Measurements from ENCODE around the gene ACACA. TPM values are rescaled to one million over a fixed set of nuclear protein-coding genes. Genes with fewer than 3 reads are reported as not detected.

Gene ACACA
- total and polyA plus RNA-seq, 9 of the 15 experiments (the other 6 are each of a cell fraction or from before 2014, with no cell fraction given), result 35.9 to 135 (median 88.4) TPM

- Histone ChIP-seq H3K9me1 (ENCODE audit: control insufficient read depth, insufficient read depth, low read length) (no peaks in the 10 kb centered on the region), H3K27ac (ENCODE audit: extremely low read depth, low read depth, low read length) (no peak overlapping the region), H3K4me1 (replicated peaks in 1 of 2; ENCODE audit: control insufficient read depth in 2 of 2, insufficient read depth in 2 of 2, low read length in 2 of 2) (peaks cover 0 to 16% of the 10 kb centered on the region in 2 experiments; a peak in 3 of 5 replicates), H3K9ac (ENCODE audit: insufficient read depth in 1 of 2, low read depth in 2 of 2, low read length in 2 of 2) (no peak overlapping the region), H3K27me3 (ENCODE audit: control insufficient read depth in 2 of 2, insufficient read depth in 2 of 2, low read length in 2 of 2) (no peaks in the 10 kb centered on the region), H4K20me1 (replicated peaks; ENCODE audit: control insufficient read depth, insufficient read depth, low read length) (no peaks in the 10 kb centered on the region), H3K4me2 (ENCODE audit: insufficient read depth, low read length) (no peak overlapping the region), H3K4me3 (no peak overlapping the region), H3K9me3 (replicated peaks; ENCODE audit: control insufficient read depth, insufficient read depth, low read depth, low read length) (no peaks in the 10 kb centered on the region), H3K36me3 (ENCODE audit: control insufficient read depth, insufficient read depth, low read length) (peaks cover 86% of the 10 kb centered on the region), H2AFZ (ENCODE audit: low read depth, low read length) (no peak overlapping the region), H3K79me2 (ENCODE audit: control insufficient read depth, insufficient read depth, low read length) (no peaks in the 10 kb centered on the region)
- 94% methylated on average over 16 of the region's 16 CpGs for WGBS (ENCODE audit: insufficient coverage, low coverage, missing lambda C conversion rate)
- FAIRE-seq (no peak), ATAC-seq (no peak), DNase-seq (ENCODE audit: extremely low read depth in 1 of 4, low spot score in 3 of 4) (no peak)
- CTCF ChIA-PET (ENCODE audit: low intra/inter-chr PET ratio), result no interaction called here
- POLR2A ChIA-PET, result interaction anchor here (0.6 to 0.9 kb wide), 2 partner anchors 10 to 577 kb away, joined by 4 to 5 read pairs; no protein-coding TSS in a partner anchor
- in situ Hi-C loops (cut with MboI), result no loop called here
- no peak for TF ChIP-seq ETV1 (tag; conservative IDR thresholded peaks at IDR 0.05; ENCODE audit: low read depth)
- no peak for TF ChIP-seq KLF6 (CRISPR knock-in tag; IDR thresholded peaks at IDR 0.05; ENCODE audit: borderline replicate concordance)
- TF ChIP-seq, protein P1, sequence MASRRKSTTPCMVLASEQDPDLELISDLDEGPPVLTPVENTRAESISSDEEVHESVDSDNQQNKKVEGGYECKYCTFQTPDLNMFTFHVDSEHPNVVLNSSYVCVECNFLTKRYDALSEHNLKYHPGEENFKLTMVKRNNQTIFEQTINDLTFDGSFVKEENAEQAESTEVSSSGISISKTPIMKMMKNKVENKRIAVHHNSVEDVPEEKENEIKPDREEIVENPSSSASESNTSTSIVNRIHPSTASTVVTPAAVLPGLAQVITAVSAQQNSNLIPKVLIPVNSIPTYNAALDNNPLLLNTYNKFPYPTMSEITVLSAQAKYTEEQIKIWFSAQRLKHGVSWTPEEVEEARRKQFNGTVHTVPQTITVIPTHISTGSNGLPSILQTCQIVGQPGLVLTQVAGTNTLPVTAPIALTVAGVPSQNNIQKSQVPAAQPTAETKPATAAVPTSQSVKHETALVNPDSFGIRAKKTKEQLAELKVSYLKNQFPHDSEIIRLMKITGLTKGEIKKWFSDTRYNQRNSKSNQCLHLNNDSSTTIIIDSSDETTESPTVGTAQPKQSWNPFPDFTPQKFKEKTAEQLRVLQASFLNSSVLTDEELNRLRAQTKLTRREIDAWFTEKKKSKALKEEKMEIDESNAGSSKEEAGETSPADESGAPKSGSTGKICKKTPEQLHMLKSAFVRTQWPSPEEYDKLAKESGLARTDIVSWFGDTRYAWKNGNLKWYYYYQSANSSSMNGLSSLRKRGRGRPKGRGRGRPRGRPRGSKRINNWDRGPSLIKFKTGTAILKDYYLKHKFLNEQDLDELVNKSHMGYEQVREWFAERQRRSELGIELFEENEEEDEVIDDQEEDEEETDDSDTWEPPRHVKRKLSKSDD (conservative IDR thresholded peaks at IDR 0.05; ENCODE audit: low read length), result no peak
- TF ChIP-seq TGIF2 (CRISPR knock-in tag; IDR thresholded peaks at IDR 0.05), result no peak
- no peak for TF ChIP-seq FOS (IDR thresholded peaks at IDR 0.05; ENCODE audit: extremely low read depth, insufficient read length)
- TF ChIP-seq, protein P2, sequence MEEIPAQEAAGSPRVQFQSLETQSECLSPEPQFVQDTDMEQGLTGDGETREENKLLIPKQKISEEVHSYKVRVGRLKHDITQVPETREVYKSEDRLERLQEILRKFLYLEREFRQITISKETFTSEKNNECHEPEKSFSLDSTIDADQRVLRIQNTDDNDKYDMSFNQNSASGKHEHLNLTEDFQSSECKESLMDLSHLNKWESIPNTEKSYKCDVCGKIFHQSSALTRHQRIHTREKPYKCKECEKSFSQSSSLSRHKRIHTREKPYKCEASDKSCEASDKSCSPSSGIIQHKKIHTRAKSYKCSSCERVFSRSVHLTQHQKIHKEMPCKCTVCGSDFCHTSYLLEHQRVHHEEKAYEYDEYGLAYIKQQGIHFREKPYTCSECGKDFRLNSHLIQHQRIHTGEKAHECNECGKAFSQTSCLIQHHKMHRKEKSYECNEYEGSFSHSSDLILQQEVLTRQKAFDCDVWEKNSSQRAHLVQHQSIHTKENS (CRISPR knock-in tag; IDR thresholded peaks at IDR 0.05), result no peak
- TF ChIP-seq ZNF140 (CRISPR knock-in tag; IDR thresholded peaks at IDR 0.05), result no peak
- TF ChIP-seq ZNF398 (CRISPR knock-in tag; IDR thresholded peaks at IDR 0.05), result no peak
- TF ChIP-seq TRIM24 (IDR thresholded peaks at IDR 0.05), result no peak
- intact Hi-C loops (cut with micrococcal nuclease), result no loop called here
- BruUV-seq (replicated peaks), result no TSS peak
Observed at GRCh38 chr17:37131669-37132611, 274.7 kb downstream of the ACACA start.

Measured in K562 (cell line).